ENCODE measurements around the gene SUGP1.

The SUGP1 gene

DNA sequence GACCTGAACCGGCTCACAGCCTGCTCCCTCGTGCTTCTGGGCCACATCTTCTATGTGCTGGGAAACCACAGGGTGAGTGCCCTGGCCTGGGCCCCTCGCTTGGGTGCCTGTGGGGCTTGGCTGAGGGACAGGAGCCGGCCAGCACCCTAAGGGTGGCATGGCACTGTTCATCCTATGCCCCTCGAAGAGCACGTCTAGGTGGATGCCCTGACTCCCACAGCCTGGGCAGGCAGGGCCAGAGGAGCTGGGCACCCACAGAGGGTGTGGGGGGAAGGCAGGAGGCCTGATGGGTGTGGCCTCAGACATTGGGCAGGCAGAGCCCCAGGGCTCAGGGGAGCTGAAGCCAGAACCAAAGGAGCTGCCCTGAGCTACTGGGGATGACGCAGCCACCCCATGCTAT, 29.1 kb upstream of the SUGP1 start:
- no peak overlapping the region for H3K4me3 ChIP-seq (ENCODE audit: low read depth, low read length)
- TF ChIP-seq, protein P1, sequence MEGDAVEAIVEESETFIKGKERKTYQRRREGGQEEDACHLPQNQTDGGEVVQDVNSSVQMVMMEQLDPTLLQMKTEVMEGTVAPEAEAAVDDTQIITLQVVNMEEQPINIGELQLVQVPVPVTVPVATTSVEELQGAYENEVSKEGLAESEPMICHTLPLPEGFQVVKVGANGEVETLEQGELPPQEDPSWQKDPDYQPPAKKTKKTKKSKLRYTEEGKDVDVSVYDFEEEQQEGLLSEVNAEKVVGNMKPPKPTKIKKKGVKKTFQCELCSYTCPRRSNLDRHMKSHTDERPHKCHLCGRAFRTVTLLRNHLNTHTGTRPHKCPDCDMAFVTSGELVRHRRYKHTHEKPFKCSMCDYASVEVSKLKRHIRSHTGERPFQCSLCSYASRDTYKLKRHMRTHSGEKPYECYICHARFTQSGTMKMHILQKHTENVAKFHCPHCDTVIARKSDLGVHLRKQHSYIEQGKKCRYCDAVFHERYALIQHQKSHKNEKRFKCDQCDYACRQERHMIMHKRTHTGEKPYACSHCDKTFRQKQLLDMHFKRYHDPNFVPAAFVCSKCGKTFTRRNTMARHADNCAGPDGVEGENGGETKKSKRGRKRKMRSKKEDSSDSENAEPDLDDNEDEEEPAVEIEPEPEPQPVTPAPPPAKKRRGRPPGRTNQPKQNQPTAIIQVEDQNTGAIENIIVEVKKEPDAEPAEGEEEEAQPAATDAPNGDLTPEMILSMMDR (IDR thresholded peaks at IDR 0.05; ENCODE audit: borderline replicate concordance, insufficient read depth, low read depth, low read length), result no peak

DNA sequence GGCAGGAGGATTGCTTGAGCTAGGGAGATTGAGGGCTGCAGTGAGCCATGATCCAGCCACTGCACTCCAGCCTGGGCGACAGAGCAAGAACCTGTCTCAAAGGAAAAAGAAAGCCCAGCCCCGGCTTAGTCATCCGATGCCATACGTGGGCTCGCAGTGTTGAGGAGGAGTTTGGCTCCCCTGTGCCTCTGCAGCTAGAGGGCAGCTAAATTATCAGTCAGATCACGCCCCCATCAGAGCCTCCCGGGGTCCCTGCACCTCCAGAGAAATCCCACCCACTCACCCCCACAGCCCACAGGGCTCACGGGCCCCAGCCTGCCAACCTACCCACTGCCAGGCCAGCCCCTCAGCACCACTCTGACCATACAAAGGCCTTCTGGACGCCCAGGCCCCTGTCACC, 28.0 kb upstream of the SUGP1 start:
- TF ChIP-seq, protein P1 (IDR thresholded peaks at IDR 0.05; ENCODE audit: borderline replicate concordance, insufficient read depth, low read depth, low read length), result no peak
- H3K4me3 ChIP-seq (ENCODE audit: low read depth, low read length), result no peak overlapping the region

DNA sequence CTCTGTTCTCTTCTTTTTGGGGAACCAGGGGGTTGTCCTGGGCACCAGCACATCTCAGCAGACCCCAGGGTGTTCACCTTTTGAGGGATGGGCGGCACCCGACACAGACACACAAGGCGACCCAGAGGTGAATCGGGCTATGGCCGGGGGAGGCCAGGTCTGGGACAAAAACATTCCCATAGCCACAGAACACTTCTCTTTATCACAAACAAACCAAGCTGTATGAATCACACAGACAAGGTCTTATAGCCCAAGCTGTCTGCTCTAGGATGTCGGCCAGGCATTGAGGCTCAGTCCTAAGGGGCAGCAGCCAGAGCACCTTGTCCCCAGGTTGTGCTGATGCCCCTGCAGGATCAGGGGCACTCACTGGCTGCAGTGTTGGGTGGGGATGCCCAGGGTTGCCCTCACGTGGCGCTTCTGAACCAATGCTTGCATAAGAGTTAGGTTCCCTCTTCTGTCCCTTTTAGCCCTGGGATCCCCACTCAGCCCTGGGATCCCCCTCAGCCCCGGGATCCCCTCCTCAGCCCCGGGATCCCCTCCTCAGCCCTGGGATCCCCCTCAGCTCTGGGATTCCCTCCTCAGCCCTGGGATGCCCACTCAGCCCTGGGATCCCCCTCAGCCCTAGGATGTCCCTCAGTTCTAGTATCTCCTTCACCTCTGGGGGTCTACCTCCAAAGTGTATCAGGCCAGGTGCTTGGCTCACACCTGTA, 27.2 kb upstream of the SUGP1 start:
- TF ChIP-seq, protein P1 (IDR thresholded peaks at IDR 0.05; ENCODE audit: borderline replicate concordance, insufficient read depth, low read depth, low read length), result no peak
- no peak overlapping the region for H3K4me3 ChIP-seq (ENCODE audit: low read depth, low read length)

DNA sequence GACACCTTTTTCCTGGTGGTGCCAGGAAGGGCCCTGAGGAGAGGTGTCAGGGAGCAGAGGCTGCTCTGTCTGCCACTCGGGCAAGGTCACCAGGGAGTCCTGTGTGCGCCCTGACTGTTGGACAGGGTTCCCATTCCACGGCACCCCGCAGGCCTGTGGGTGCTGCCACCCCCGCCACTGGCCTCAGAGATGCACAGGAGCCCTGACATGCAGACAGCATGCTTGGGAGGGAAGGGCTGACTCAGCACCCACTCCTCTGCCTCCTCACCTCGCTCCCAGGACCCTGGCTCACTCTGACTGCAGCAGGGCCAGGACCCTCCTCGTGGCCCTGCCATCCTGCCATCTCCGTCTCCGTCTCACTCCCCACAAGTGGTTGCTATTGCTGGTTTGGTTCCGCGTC, 25.7 kb upstream of the SUGP1 start:
- no peak overlapping the region for H3K4me3 ChIP-seq (ENCODE audit: low read depth, low read length)
- TF ChIP-seq, protein P1 (IDR thresholded peaks at IDR 0.05; ENCODE audit: borderline replicate concordance, insufficient read depth, low read depth, low read length), result no peak

DNA sequence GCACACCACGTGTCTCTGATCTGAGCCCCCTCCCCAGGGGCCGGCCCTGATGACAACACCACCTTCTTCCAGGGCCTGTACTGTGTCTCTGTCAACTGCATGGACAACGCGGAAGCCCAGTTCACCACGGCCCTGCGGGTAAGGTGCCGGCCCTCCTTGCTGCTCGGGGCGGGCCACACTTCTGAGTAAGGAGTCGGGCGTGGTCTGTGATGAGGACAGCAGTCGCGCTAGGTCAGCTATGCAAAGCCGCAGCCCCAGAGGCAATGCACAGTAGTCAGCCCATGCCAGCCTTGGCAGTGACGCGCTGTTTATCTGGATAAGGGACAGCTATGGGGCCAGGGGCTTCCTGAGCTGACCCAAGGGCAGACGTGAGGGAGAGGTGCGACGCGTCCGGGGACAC, 24.9 kb upstream of the SUGP1 start:
- TF ChIP-seq, protein P1 (IDR thresholded peaks at IDR 0.05; ENCODE audit: borderline replicate concordance, insufficient read depth, low read depth, low read length), result no peak
- H3K4me3 ChIP-seq (ENCODE audit: low read depth, low read length), result no peak overlapping the region

DNA sequence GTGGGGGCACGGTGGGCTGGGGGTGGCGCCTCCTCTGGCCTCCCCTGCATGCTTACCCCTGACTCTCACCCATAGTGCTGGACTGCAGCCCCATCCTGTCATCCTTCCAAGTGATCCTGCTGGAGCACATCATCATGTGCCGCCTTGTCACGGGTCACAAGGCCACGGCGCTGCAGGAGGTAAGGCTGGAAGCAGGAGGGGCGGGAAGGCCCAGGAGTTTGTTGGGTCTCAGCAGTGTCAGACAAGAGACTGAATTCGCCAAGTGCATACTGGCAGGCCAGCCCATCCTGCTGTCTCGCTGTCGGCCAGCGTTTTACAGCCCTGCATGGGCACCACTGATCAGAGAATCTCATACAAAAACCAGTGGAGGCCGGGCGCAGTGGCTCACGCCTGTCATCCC, 23.5 kb upstream of the SUGP1 start:
- TF ChIP-seq, protein P1 (IDR thresholded peaks at IDR 0.05; ENCODE audit: borderline replicate concordance, insufficient read depth, low read depth, low read length), result no peak
- H3K4me3 ChIP-seq (ENCODE audit: low read depth, low read length), result no peak overlapping the region

DNA sequence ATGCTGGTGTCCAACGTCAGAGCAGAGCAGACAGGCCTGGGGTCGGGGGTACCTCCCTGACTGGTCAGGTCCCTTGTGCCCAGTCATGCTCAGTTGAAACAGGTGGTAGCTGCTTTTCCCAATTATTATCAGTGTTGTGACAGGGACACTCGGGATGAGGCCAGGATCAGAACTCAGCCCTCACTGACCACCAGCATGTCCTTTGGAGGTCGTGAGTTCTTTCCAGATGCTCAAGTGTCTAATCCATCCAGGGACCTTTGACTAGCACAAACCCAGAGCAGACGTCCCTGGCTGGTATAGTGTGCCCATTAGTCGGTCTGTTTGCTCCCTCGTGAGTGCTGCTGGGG, 22.7 kb upstream of the SUGP1 start:
- TF ChIP-seq, protein P1 (IDR thresholded peaks at IDR 0.05; ENCODE audit: borderline replicate concordance, insufficient read depth, low read depth, low read length), result no peak

More for the DNA sequence above, 22.7 kb upstream of the SUGP1 start:
- no peak overlapping the region for H3K4me3 ChIP-seq (ENCODE audit: low read depth, low read length)
